SU-DHL-6 (cell line): Measurements from ENCODE around the gene KIAA0319L.

Experiments used
- H2AFZ ChIP-seq: fragments of 200-600 bp; sonication (generic); 2 replicates; pipeline ENCODE4 v1.6.1; 2014; ENCODE audit warnings: low read depth, mild to moderate bottlenecking, moderate library complexity, mixed read lengths, antibody characterized with exemption, low read length; ENCODE audit not compliant: severe bottlenecking
- H3F3A ChIP-seq: fragments of 200-600 bp; shearing (Covaris generic); 2 replicates; pipeline ENCODE4 v1.6.0; 2016; ENCODE audit warnings: antibody characterized with exemption, mild to moderate bottlenecking; ENCODE audit not compliant: insufficient read depth
- H3K27ac ChIP-seq: fragments of 200-600 bp; sonication (generic); 2 replicates; pipeline ENCODE4 v1.5.1; 2016; ENCODE audit warnings: low read depth, mild to moderate bottlenecking, low read length, moderate library complexity, mixed read lengths
- H3K27me3 ChIP-seq: fragments of 200-600 bp; sonication (generic), shearing (Covaris generic); 2 replicates; pipeline ENCODE4 v1.6.0; 2014; ENCODE audit warnings: mild to moderate bottlenecking, low read length
- H3K36me3 ChIP-seq: fragments of 200-600 bp; sonication (generic); 2 replicates; pipeline ENCODE4 v1.6.1; 2014; ENCODE audit warnings: mild to moderate bottlenecking, low read length, mixed read lengths
- H3K4me2 ChIP-seq: fragments of 300-600, 200-600 bp; shearing (Covaris generic), sonication (generic); 2 replicates; pipeline ENCODE4 v1.6.0; 2014; ENCODE audit warnings: low read length, low read depth, mild to moderate bottlenecking; ENCODE audit not compliant: poor library complexity, severe bottlenecking
- H3K4me3 ChIP-seq: fragments of 200-600 bp; sonication (generic); 2 replicates; pipeline ENCODE4 v1.5.1; 2014; ENCODE audit warnings: antibody characterized with exemption, low read length, mild to moderate bottlenecking, mixed read lengths; ENCODE audit not compliant: insufficient read depth, poor library complexity, severe bottlenecking
- H3K79me2 ChIP-seq: fragments of 200-600 bp; sonication (generic); 2 replicates; pipeline ENCODE4 v1.6.1; 2014; ENCODE audit warnings: mild to moderate bottlenecking, low read length, moderate library complexity; ENCODE audit not compliant: insufficient read depth
- H3K9ac ChIP-seq: fragments of 200-600 bp; sonication (generic); 2 replicates; pipeline ENCODE4 v1.7.0; 2014; ENCODE audit warnings: mild to moderate bottlenecking, low read length
- H3K9me2 ChIP-seq: fragments of 200-600 bp; sonication (generic); replicated peaks from 2 replicates; pipeline ENCODE4 v1.6.1; 2014; ENCODE audit warnings: low read length; ENCODE audit not compliant: insufficient read depth
- H3K9me3 ChIP-seq: fragments of 200-600 bp; sonication (generic); 2 replicates; pipeline ENCODE4 v1.6.1; 2014; ENCODE audit warnings: low read length, mixed read lengths; ENCODE audit not compliant: insufficient read depth
- H4K20me1 ChIP-seq: fragments of 200-600 bp; sonication (generic); 2 replicates; pipeline ENCODE4 v1.6.1; 2014; ENCODE audit warnings: low read depth, mild to moderate bottlenecking, antibody characterized with exemption, low read length, moderate library complexity, mixed read lengths
- CTCF ChIP-seq: fragments of 200-600 bp; sonication (generic); IDR thresholded peaks from one replicate; pipeline ENCODE4 v1.5.1; 2017; ENCODE audit warnings: antibody characterized with exemption, mild to moderate bottlenecking, low read length, moderate library complexity; ENCODE audit not compliant: insufficient read depth, poor library complexity, severe bottlenecking
- EZH2phosphoT487 ChIP-seq: fragments of 200-600 bp; sonication (generic), shearing (Covaris generic); conservative IDR thresholded peaks from 2 replicates; pipeline ENCODE4 v1.6.1; 2018; ENCODE audit warnings: mild to moderate bottlenecking, antibody characterized with exemption, low read length, moderate library complexity, mixed read lengths

KIAA0319L gene

GRCh38 chr1:35591211-35591610 is 34.0 kb upstream of the KIAA0319L start:
- Histone ChIP-seq H3K27me3 (no peaks in the 10 kb centered on the region), H3K4me3 (no peak overlapping the region), H3K36me3 (no peaks in the 10 kb centered on the region), H3F3A (no peaks in the 10 kb centered on the region), H3K9me2 (no peaks in the 10 kb centered on the region), H3K9me3 (no peaks in the 10 kb centered on the region), H3K79me2 (no peaks in the 10 kb centered on the region), H2AFZ (no peak overlapping the region), H3K9ac (no peak overlapping the region), H4K20me1 (no peaks in the 10 kb centered on the region), H3K4me2 (no peak overlapping the region), H3K27ac (no peak overlapping the region)
- no peak for TF ChIP-seq EZH2phosphoT487
- no peak for TF ChIP-seq CTCF

- no peaks in the 10 kb centered on the region for H3K79me2 ChIP-seq
- no peaks in the 10 kb centered on the region for H3F3A ChIP-seq
- H3K27me3 ChIP-seq, result no peaks in the 10 kb centered on the region
- H3K9me2 ChIP-seq, result no peaks in the 10 kb centered on the region
- H3K4me3 ChIP-seq, result no peak overlapping the region
- no peak overlapping the region for H3K27ac ChIP-seq
- no peaks in the 10 kb centered on the region for H4K20me1 ChIP-seq
- no peaks in the 10 kb centered on the region for H3K9me3 ChIP-seq
- H3K9ac ChIP-seq, result no peak overlapping the region
- TF ChIP-seq CTCF (no peak), EZH2phosphoT487 (no peak)
- no peak overlapping the region for H3K4me2 ChIP-seq
- H3K36me3 ChIP-seq, result no peaks in the 10 kb centered on the region
- no peak overlapping the region for H2AFZ ChIP-seq
Measured at GRCh38 chr1:35590476-35591040, 33.4 kb upstream of the KIAA0319L start.

DNA sequence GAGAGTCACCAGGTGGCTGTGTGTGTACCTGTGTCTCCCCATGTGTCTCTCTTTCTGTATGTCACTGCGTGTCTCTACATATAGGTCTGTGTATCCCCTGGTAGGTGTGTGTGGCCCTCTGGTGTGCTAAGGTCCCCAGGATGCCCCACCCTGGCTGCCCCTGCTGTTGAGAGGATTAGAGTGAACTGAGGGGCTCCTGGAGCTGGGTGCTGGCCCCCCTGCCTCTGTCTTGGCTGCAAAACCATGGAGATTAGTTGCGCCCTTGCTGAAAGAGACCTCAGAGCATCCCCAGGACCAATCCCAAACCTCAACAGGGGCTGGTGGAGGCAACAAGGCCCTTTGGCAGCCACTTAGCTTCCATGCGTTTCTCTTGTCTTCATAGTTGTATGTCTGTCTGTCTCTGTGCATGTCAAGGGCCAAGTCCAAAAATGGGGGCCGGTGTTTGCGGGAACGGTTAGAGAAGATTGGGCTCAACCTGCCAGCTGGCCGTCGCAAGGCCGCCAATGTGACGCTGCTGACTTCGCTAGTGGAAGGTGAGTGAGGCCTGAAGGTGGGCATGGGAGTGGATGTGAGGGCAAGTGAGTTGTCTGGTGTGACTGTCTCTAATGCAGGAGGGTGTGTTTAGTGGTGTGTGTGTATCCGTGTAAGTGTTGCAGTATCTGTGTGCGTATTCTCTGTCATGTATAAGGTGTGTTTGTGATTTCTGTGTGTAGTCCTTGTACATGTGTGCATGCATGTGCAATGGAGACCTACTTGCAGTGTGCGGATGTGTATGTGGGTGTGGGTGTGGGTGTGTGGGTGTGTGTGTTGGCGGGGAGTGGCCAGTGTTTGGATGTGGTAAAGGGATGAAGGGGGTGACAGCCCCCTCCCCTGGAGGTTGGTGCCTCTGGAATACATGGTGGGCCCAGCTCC is 32.6 kb upstream of the KIAA0319L start:
- H3K4me3 ChIP-seq, result no peak overlapping the region
- no peaks in the 10 kb centered on the region for H3K9me3 ChIP-seq
- H4K20me1 ChIP-seq, result no peaks in the 10 kb centered on the region
- H3K36me3 ChIP-seq, result no peaks in the 10 kb centered on the region
- H3F3A ChIP-seq, result no peaks in the 10 kb centered on the region
- no peak overlapping the region for H3K4me2 ChIP-seq
- no peak overlapping the region for H3K27ac ChIP-seq
- no peaks in the 10 kb centered on the region for H3K9me2 ChIP-seq
- H2AFZ ChIP-seq, result no peak overlapping the region
- H3K79me2 ChIP-seq, result no peaks in the 10 kb centered on the region
- H3K9ac ChIP-seq, result no peak overlapping the region
- no peak for TF ChIP-seq EZH2phosphoT487
- no peak for TF ChIP-seq CTCF
- no peaks in the 10 kb centered on the region for H3K27me3 ChIP-seq
